ENCODE results near the gene MORF4L1.

DNA sequence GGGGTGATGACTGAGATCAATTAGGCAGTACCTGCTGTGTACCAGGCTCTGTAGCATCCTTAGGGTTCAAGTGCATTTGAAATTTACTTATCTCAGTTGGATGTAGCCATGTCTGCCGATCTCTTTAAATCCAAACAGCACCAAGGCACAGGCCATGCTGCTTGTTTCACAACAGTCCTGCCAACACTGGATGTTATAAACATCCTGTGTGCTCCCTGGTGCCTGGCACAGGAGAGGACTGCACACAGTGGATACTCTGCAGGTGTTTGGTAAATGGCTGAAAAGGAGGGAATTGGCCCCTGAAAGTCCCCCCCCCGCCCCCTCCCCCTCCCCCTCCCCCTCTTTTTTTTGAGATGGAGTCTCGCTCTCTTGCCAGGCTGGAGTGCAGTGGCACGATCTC lies 45.2 kb downstream of the MORF4L1 start:
- TF ChIP-seq, protein P1, sequence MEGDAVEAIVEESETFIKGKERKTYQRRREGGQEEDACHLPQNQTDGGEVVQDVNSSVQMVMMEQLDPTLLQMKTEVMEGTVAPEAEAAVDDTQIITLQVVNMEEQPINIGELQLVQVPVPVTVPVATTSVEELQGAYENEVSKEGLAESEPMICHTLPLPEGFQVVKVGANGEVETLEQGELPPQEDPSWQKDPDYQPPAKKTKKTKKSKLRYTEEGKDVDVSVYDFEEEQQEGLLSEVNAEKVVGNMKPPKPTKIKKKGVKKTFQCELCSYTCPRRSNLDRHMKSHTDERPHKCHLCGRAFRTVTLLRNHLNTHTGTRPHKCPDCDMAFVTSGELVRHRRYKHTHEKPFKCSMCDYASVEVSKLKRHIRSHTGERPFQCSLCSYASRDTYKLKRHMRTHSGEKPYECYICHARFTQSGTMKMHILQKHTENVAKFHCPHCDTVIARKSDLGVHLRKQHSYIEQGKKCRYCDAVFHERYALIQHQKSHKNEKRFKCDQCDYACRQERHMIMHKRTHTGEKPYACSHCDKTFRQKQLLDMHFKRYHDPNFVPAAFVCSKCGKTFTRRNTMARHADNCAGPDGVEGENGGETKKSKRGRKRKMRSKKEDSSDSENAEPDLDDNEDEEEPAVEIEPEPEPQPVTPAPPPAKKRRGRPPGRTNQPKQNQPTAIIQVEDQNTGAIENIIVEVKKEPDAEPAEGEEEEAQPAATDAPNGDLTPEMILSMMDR (conservative IDR thresholded peaks at IDR 0.05 in 1 of 2, IDR thresholded peaks at IDR 0.05 in 1 of 2; ENCODE audit: extremely low read depth in 1 of 2, insufficient read depth in 1 of 2, low read depth in 1 of 2, low read length in 2 of 2): no peak
- no peak for TF ChIP-seq EZH2 (IDR thresholded peaks at IDR 0.05; ENCODE audit: borderline replicate concordance, low read length)

All from mammary epithelial cell (primary cell).